ENCODE data around the gene ARPC2.
"Not testable (repeated sequence)": the region's sequence is repeated elsewhere in the genome, so short reads cannot be mapped to it uniquely, and the experiment has no call there.

ARPC2 gene

GRCh38 chr2:218271865-218272530 lies 55.0 kb downstream of the ARPC2 start:
- no peak for DNase-seq

- peak; percentile 80 for DNase-seq
Measured at GRCh38 chr2:218272531-218273212, 55.7 kb downstream of the ARPC2 start.

- DNase-seq, result not testable (repeated sequence)
Measured at GRCh38 chr2:218273214-218273907, 56.4 kb downstream of the ARPC2 start.

- no peak for DNase-seq
Measured at GRCh38 chr2:218273908-218274249, 56.9 kb downstream of the ARPC2 start.

- no peak for DNase-seq
Measured at GRCh38 chr2:218274586-218274985, 57.6 kb downstream of the ARPC2 start.

- DNase-seq, result no peak
Measured at GRCh38 chr2:218275371-218276072, 58.5 kb downstream of the ARPC2 start.

GRCh38 chr2:218276986-218277755 lies 60.2 kb downstream of the ARPC2 start:
- DNase-seq, result no peak

- no peak for DNase-seq
Measured at GRCh38 chr2:218277921-218278320, 60.9 kb downstream of the ARPC2 start.

- DNase-seq, result no peak
Measured at GRCh38 chr2:218278531-218279360, 61.8 kb downstream of the ARPC2 start.

GRCh38 chr2:218280260-218280870 lies 63.4 kb downstream of the ARPC2 start:
- no peak for DNase-seq

GRCh38 chr2:218281449-218281848 lies 64.5 kb downstream of the ARPC2 start:
- DNase-seq, result no peak

GRCh38 chr2:218282173-218282991 lies 65.4 kb downstream of the ARPC2 start:
- peak; percentile 36 for DNase-seq

- no peak for DNase-seq
Measured at GRCh38 chr2:218284106-218284811, 67.3 kb downstream of the ARPC2 start.

- peak; percentile 16 for DNase-seq
Measured at GRCh38 chr2:218285604-218286003, 68.6 kb downstream of the ARPC2 start.

- DNase-seq, result no peak
Measured at GRCh38 chr2:218286570-218287459, 69.8 kb downstream of the ARPC2 start.

GRCh38 chr2:218289639-218290315 lies 72.8 kb downstream of the ARPC2 start:
- no peak for DNase-seq

GRCh38 chr2:218290316-218291261 lies 73.6 kb downstream of the ARPC2 start:
- DNase-seq, result no peak

Measured in NCI-H2171 treated with DMSO at 0.1 percent for 48 hours (cell line).